Esophagus muscularis mucosa (tissue), 4 donors: Measurements from ENCODE around the gene DIAPH3.

Experiments
- CTCF ChIP-seq, 3 experiments: fragments of 200-600 bp in 2 of 3; fragments of 450-650 bp in 1 of 3; sonication (generic) in 2 of 3; IDR thresholded peaks; one replicate each; pipeline ENCODE4 v1.5.1; 2017 to 2019; ENCODE audit warnings: antibody characterized with exemption in 3 of 3, mild to moderate bottlenecking in 2 of 3, moderate library complexity in 1 of 3
- EP300 ChIP-seq: sonication (generic); formaldehyde crosslinking; IDR thresholded peaks from one replicate; pipeline ENCODE4 v1.6.1; 2017; ENCODE audit warnings: antibody characterized with exemption
- POLR2A ChIP-seq: fragments of 450-650 bp; IDR thresholded peaks from one replicate; pipeline ENCODE4 v1.6.1; 2017; ENCODE audit warnings: antibody characterized with exemption, moderate library complexity, mild to moderate bottlenecking, low read depth
- POLR2AphosphoS5 ChIP-seq, 2 donors: sonication (generic); formaldehyde crosslinking; IDR thresholded peaks; one replicate each; pipeline ENCODE4 v1.6.1; 2017; ENCODE audit warnings: antibody characterized with exemption in 2 of 2

- TF ChIP-seq CTCF (IDR thresholded peaks at IDR 0.05) (no peak), POLR2A (no peak), EP300 (no peak), POLR2AphosphoS5 (IDR thresholded peaks at IDR 0.05) (no peak)
Observed at GRCh38 chr13:59787679-59788078, 376.0 kb downstream of the DIAPH3 start.
